ENCODE results near the gene MGA.

The MGA gene

GRCh38 chr15:41634072-41634626 is 26.1 kb upstream of the MGA start:
- Histone ChIP-seq H3K4ac (ENCODE audit: low read depth, low read length) (no peak overlapping the region), H3K27me3 (ENCODE audit: insufficient read depth, low read length, poor library complexity) (no peaks in the 10 kb centered on the region), H3K4me2 (ENCODE audit: low read length) (no peak overlapping the region), H3K79me2 (ENCODE audit: control insufficient read depth, insufficient read depth, low read length) (no peaks in the 10 kb centered on the region), H4K8ac (ENCODE audit: low read depth, low read length) (no peak overlapping the region), H3K36me3 (ENCODE audit: control insufficient read depth, insufficient read depth, low read length) (no peaks in the 10 kb centered on the region), H3K9ac (ENCODE audit: low read length) (no peak overlapping the region), H3K79me1 (ENCODE audit: low read length) (no peaks in the 10 kb centered on the region), H3K18ac (ENCODE audit: low read length) (no peak overlapping the region), H2AK5ac (ENCODE audit: low read length) (no peak overlapping the region), H2BK120ac (ENCODE audit: low read depth, low read length) (no peak overlapping the region), H3K4me3 (ENCODE audit: low read length) (no peak overlapping the region), H4K5ac (ENCODE audit: low read length) (no peak overlapping the region), H3K56ac (ENCODE audit: low read length) (no peak overlapping the region), H2BK15ac (replicated peaks; ENCODE audit: low read depth) (no peak overlapping the region), H3K4me1 (ENCODE audit: control insufficient read depth, low read depth, low read length) (peaks cover 12% of the 10 kb centered on the region), H2BK5ac (ENCODE audit: low read length) (no peak overlapping the region), H3K23ac (ENCODE audit: low read length) (no peak overlapping the region), H3K27ac (ENCODE audit: low read depth, low read length) (no peak overlapping the region)
- no peak for DNase-seq
- WGBS (ENCODE audit: extremely low coverage, insufficient coverage, low lambda C conversion rate) = no CpG with 5 or more reads among the region's 1 CpG

- H3K18ac ChIP-seq (ENCODE audit: low read length) = no peak overlapping the region
- H4K8ac ChIP-seq (ENCODE audit: low read depth, low read length) = no peak overlapping the region
- H2BK5ac ChIP-seq (ENCODE audit: low read length) = no peak overlapping the region
- no peaks in the 10 kb centered on the region for H3K27me3 ChIP-seq (ENCODE audit: insufficient read depth, low read length, poor library complexity)
- no peak overlapping the region for H2BK15ac ChIP-seq (replicated peaks; ENCODE audit: low read depth)
- no peaks in the 10 kb centered on the region for H3K79me2 ChIP-seq (ENCODE audit: control insufficient read depth, insufficient read depth, low read length)
- no peak overlapping the region for H3K23ac ChIP-seq (ENCODE audit: low read length)
- WGBS (ENCODE audit: extremely low coverage, insufficient coverage, low lambda C conversion rate) = no CpG with 5 or more reads among the region's 2 CpGs
- H2AK5ac ChIP-seq (ENCODE audit: low read length) = no peak overlapping the region
- no peak overlapping the region for H4K5ac ChIP-seq (ENCODE audit: low read length)
- no peak overlapping the region for H3K4ac ChIP-seq (ENCODE audit: low read depth, low read length)
- H3K4me3 ChIP-seq (ENCODE audit: low read length) = no peak overlapping the region
- H3K36me3 ChIP-seq (ENCODE audit: control insufficient read depth, insufficient read depth, low read length) = no peaks in the 10 kb centered on the region
- peak; percentile 86 for DNase-seq
- no peak overlapping the region for H3K56ac ChIP-seq (ENCODE audit: low read length)
- H3K79me1 ChIP-seq (ENCODE audit: low read length) = no peaks in the 10 kb centered on the region
- no peak overlapping the region for H2BK120ac ChIP-seq (ENCODE audit: low read depth, low read length)
- no peak overlapping the region for H3K27ac ChIP-seq (ENCODE audit: low read depth, low read length)
- H3K9ac ChIP-seq (ENCODE audit: low read length) = no peak overlapping the region
- H3K4me1 ChIP-seq (ENCODE audit: control insufficient read depth, low read depth, low read length) = peaks cover 5% of the 10 kb centered on the region
- no peak overlapping the region for H3K4me2 ChIP-seq (ENCODE audit: low read length)
Measured at GRCh38 chr15:41637086-41637485, 23.1 kb upstream of the MGA start.

GRCh38 chr15:41640985-41641384 is 19.2 kb upstream of the MGA start:
- Histone ChIP-seq H4K8ac (ENCODE audit: low read depth, low read length) (no peak overlapping the region), H3K18ac (ENCODE audit: low read length) (no peak overlapping the region), H2AK5ac (ENCODE audit: low read length) (no peak overlapping the region), H3K4me2 (ENCODE audit: low read length) (no peak overlapping the region), H3K4me3 (ENCODE audit: low read length) (no peak overlapping the region), H4K5ac (ENCODE audit: low read length) (no peak overlapping the region), H3K36me3 (ENCODE audit: control insufficient read depth, insufficient read depth, low read length) (no peaks in the 10 kb centered on the region), H3K9ac (ENCODE audit: low read length) (no peak overlapping the region), H3K56ac (ENCODE audit: low read length) (no peak overlapping the region), H3K4me1 (ENCODE audit: control insufficient read depth, low read depth, low read length) (no peaks in the 10 kb centered on the region), H3K27ac (ENCODE audit: low read depth, low read length) (no peak overlapping the region), H2BK5ac (ENCODE audit: low read length) (no peak overlapping the region), H3K27me3 (ENCODE audit: insufficient read depth, low read length, poor library complexity) (no peaks in the 10 kb centered on the region), H3K79me2 (ENCODE audit: control insufficient read depth, insufficient read depth, low read length) (no peaks in the 10 kb centered on the region), H2BK120ac (ENCODE audit: low read depth, low read length) (no peak overlapping the region), H3K4ac (ENCODE audit: low read depth, low read length) (no peak overlapping the region), H2BK15ac (replicated peaks; ENCODE audit: low read depth) (no peak overlapping the region), H3K79me1 (ENCODE audit: low read length) (no peaks in the 10 kb centered on the region), H3K23ac (ENCODE audit: low read length) (no peak overlapping the region)
- no CpG with 5 or more reads among the region's 1 CpG for WGBS (ENCODE audit: extremely low coverage, insufficient coverage, low lambda C conversion rate)
- no peak for DNase-seq

- Histone ChIP-seq H3K23ac (ENCODE audit: low read length) (no peak overlapping the region), H3K36me3 (ENCODE audit: control insufficient read depth, insufficient read depth, low read length) (no peaks in the 10 kb centered on the region), H3K4ac (ENCODE audit: low read depth, low read length) (no peak overlapping the region), H2AK5ac (ENCODE audit: low read length) (no peak overlapping the region), H2BK120ac (ENCODE audit: low read depth, low read length) (no peak overlapping the region), H3K79me2 (ENCODE audit: control insufficient read depth, insufficient read depth, low read length) (no peaks in the 10 kb centered on the region), H3K56ac (ENCODE audit: low read length) (no peak overlapping the region), H3K4me1 (ENCODE audit: control insufficient read depth, low read depth, low read length) (no peaks in the 10 kb centered on the region), H3K27ac (ENCODE audit: low read depth, low read length) (no peak overlapping the region), H2BK5ac (ENCODE audit: low read length) (no peak overlapping the region), H3K18ac (ENCODE audit: low read length) (no peak overlapping the region), H4K8ac (ENCODE audit: low read depth, low read length) (no peak overlapping the region), H3K4me2 (ENCODE audit: low read length) (no peak overlapping the region), H2BK15ac (replicated peaks; ENCODE audit: low read depth) (no peak overlapping the region), H3K27me3 (ENCODE audit: insufficient read depth, low read length, poor library complexity) (no peaks in the 10 kb centered on the region), H3K4me3 (ENCODE audit: low read length) (no peak overlapping the region), H4K5ac (ENCODE audit: low read length) (no peak overlapping the region), H3K79me1 (ENCODE audit: low read length) (no peaks in the 10 kb centered on the region), H3K9ac (ENCODE audit: low read length) (no peak overlapping the region)
- DNase-seq = no peak
Measured at GRCh38 chr15:41647262-41647661, 12.9 kb upstream of the MGA start.

GRCh38 chr15:41648097-41648496 is 12.1 kb upstream of the MGA start:
- H3K27me3 ChIP-seq (ENCODE audit: insufficient read depth, low read length, poor library complexity) = no peaks in the 10 kb centered on the region

GRCh38 chr15:41648770-41649169 is 11.4 kb upstream of the MGA start:
- Histone ChIP-seq H3K4me1 (ENCODE audit: control insufficient read depth, low read depth, low read length) (no peaks in the 10 kb centered on the region), H3K23ac (ENCODE audit: low read length) (no peak overlapping the region), H3K27ac (ENCODE audit: low read depth, low read length) (no peak overlapping the region), H3K4me2 (ENCODE audit: low read length) (no peak overlapping the region), H2AK5ac (ENCODE audit: low read length) (no peak overlapping the region), H3K4ac (ENCODE audit: low read depth, low read length) (no peak overlapping the region), H3K27me3 (ENCODE audit: insufficient read depth, low read length, poor library complexity) (no peaks in the 10 kb centered on the region), H3K79me2 (ENCODE audit: control insufficient read depth, insufficient read depth, low read length) (no peaks in the 10 kb centered on the region), H2BK5ac (ENCODE audit: low read length) (no peak overlapping the region), H3K18ac (ENCODE audit: low read length) (no peak overlapping the region), H2BK120ac (ENCODE audit: low read depth, low read length) (no peak overlapping the region), H4K5ac (ENCODE audit: low read length) (no peak overlapping the region), H3K4me3 (ENCODE audit: low read length) (no peak overlapping the region), H2BK15ac (replicated peaks; ENCODE audit: low read depth) (no peak overlapping the region), H3K36me3 (ENCODE audit: control insufficient read depth, insufficient read depth, low read length) (no peaks in the 10 kb centered on the region), H4K8ac (ENCODE audit: low read depth, low read length) (no peak overlapping the region), H3K9ac (ENCODE audit: low read length) (no peak overlapping the region), H3K79me1 (ENCODE audit: low read length) (no peaks in the 10 kb centered on the region), H3K56ac (ENCODE audit: low read length) (no peak overlapping the region)
- DNase-seq = no peak
- WGBS (ENCODE audit: extremely low coverage, insufficient coverage, low lambda C conversion rate) = no CpG with 5 or more reads among the region's 1 CpG

More at GRCh38 chr15:41648097-41648496, 12.1 kb upstream of the MGA start:
- Histone ChIP-seq H2AK5ac (ENCODE audit: low read length) (no peak overlapping the region), H3K36me3 (ENCODE audit: control insufficient read depth, insufficient read depth, low read length) (no peaks in the 10 kb centered on the region), H4K8ac (ENCODE audit: low read depth, low read length) (no peak overlapping the region), H2BK120ac (ENCODE audit: low read depth, low read length) (no peak overlapping the region), H2BK5ac (ENCODE audit: low read length) (no peak overlapping the region), H4K5ac (ENCODE audit: low read length) (no peak overlapping the region), H3K79me1 (ENCODE audit: low read length) (no peaks in the 10 kb centered on the region), H3K56ac (ENCODE audit: low read length) (no peak overlapping the region), H3K27ac (ENCODE audit: low read depth, low read length) (no peak overlapping the region), H3K4ac (ENCODE audit: low read depth, low read length) (no peak overlapping the region), H3K4me1 (ENCODE audit: control insufficient read depth, low read depth, low read length) (no peaks in the 10 kb centered on the region), H3K4me2 (ENCODE audit: low read length) (no peak overlapping the region), H3K18ac (ENCODE audit: low read length) (no peak overlapping the region), H2BK15ac (replicated peaks; ENCODE audit: low read depth) (no peak overlapping the region), H3K4me3 (ENCODE audit: low read length) (no peak overlapping the region), H3K9ac (ENCODE audit: low read length) (no peak overlapping the region), H3K23ac (ENCODE audit: low read length) (no peak overlapping the region), H3K79me2 (ENCODE audit: control insufficient read depth, insufficient read depth, low read length) (no peaks in the 10 kb centered on the region)
- DNase-seq = no peak
- WGBS (ENCODE audit: extremely low coverage, insufficient coverage, low lambda C conversion rate) = no CpG with 5 or more reads among the region's 1 CpG
